Endothelial cell of umbilical vein (primary cell): Measurements from ENCODE around the gene HDAC8.

ENCODE experiments used
- CTCF ChIP-seq, 2 donors: IDR thresholded peaks; 1 replicate in 1 of 2; 2 replicates in 1 of 2; pipeline ENCODE4 v1.5.1; 2011; ENCODE audit warnings: low read length in 2 of 2, mild to moderate bottlenecking in 2 of 2, moderate library complexity in 2 of 2, control low read depth in 1 of 2, inconsistent platforms in 1 of 2, low read depth in 1 of 2; ENCODE audit not compliant: insufficient read depth in 1 of 2; ENCODE audit errors: extremely low read depth in 1 of 2
- EZH2 ChIP-seq: IDR thresholded peaks from 2 replicates; pipeline ENCODE4 v1.6.1; 2012; ENCODE audit warnings: borderline replicate concordance, low read depth, mild to moderate bottlenecking, moderate library complexity, low read length, inconsistent platforms; ENCODE audit not compliant: severe bottlenecking
- GATA2 ChIP-seq: IDR thresholded peaks from 2 replicates; pipeline ENCODE4 v1.7.0; 2011; ENCODE audit warnings: low read depth, mild to moderate bottlenecking, moderate library complexity, mixed read lengths, low read length; ENCODE audit not compliant: insufficient read length, insufficient read depth
- JUN ChIP-seq: IDR thresholded peaks from 2 replicates; pipeline ENCODE4 v1.6.1; 2011; ENCODE audit warnings: borderline replicate concordance, low read depth; ENCODE audit not compliant: insufficient read length, insufficient read depth
- MAX ChIP-seq: IDR thresholded peaks from 2 replicates; pipeline ENCODE4 v1.6.1; 2011; ENCODE audit not compliant: insufficient read depth, insufficient read length
- MYC ChIP-seq: IDR thresholded peaks from one replicate; pipeline ENCODE4 v1.6.1; 2011; ENCODE audit warnings: mild to moderate bottlenecking, low read depth, low read length
- POLR2A ChIP-seq: IDR thresholded peaks from 2 replicates; pipeline ENCODE4 v1.6.1; 2012; ENCODE audit warnings: low read depth, mild to moderate bottlenecking, control low read depth, low read length
- POLR2AphosphoS5 ChIP-seq: IDR thresholded peaks from 2 replicates; pipeline ENCODE4 v1.6.1; 2012; ENCODE audit warnings: low read depth, mild to moderate bottlenecking, control low read depth, low read length, moderate library complexity; ENCODE audit not compliant: insufficient read depth

DNA sequence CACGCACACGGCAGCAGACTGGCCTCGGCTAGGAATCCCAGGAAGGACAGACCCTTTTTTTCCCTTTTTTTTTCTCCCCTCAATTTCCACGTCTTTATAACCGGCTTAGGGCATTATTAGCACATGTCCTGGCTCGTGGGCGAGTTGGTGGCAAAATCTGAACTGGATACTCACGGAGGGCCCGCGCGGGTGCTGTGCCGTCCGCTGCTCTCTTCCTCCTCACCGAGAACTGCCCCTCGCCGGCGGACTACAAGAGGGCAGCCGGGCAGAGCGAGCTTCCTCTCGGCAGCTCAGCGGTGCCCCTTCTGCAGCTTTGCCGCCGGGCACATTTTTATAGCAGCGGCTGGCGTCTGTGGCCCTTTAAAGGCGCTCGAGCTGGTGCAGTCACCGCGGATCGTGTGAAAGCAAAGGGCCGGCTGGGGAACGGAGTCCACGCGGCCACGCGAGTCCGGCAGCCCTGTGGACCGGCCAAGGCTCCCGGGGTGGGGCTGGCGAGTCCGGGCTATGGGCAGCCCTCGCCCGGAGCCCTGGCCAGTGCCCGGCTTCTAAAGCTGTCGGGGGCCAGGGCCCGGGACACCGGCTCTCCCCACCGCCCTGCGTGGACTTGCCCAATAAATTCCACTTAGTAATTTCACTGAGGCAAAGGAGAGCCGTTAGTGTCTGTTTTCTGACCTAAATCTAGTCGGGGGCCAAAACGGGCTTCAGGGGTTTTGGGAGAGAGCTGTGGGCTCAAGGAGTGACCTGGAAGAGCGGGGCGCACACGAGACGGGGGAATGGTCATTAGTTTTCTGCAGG is 265.6 kb downstream of the HDAC8 start:
- TF ChIP-seq CTCF (IDR thresholded peaks at IDR 0.05; ENCODE audit: extremely low read depth in 1 of 2, insufficient read depth in 1 of 2, low read depth in 1 of 2, low read length in 2 of 2), result no peak
- TF ChIP-seq POLR2AphosphoS5, result no peak
- TF ChIP-seq POLR2A, result no peak
- TF ChIP-seq EZH2, result peak; percentile 73
- no peak for TF ChIP-seq JUN
- TF ChIP-seq MYC, result no peak
- no peak for TF ChIP-seq MAX
- no peak for TF ChIP-seq GATA2
